ENCODE measurements around the gene GGCX. TPM values are rescaled to one million over a fixed set of nuclear protein-coding genes. Genes with fewer than 3 reads are reported as not detected.

GGCX gene
- total and polyA plus RNA-seq, 9 of the 15 experiments (the other 6 are each of a cell fraction or from before 2014, with no cell fraction given), result 14.4 to 47.1 (median 28.1) TPM

GRCh38 chr2:85548608-85548900 is 12.7 kb downstream of the GGCX start (continued):
- TF ChIP-seq AFF1 (IDR thresholded peaks at IDR 0.05; ENCODE audit: low read depth in 1 of 2, partially characterized antibody in 2 of 2) (no peak), YBX1 (IDR thresholded peaks at IDR 0.05) (no peak), MEF2D (tag; conservative IDR thresholded peaks at IDR 0.05; ENCODE audit: low read depth) (no peak), E2F8 (IDR thresholded peaks at IDR 0.05; ENCODE audit: low read depth, partially characterized antibody) (no peak), NFIC (IDR thresholded peaks at IDR 0.05) (no peak), PCBP2 (IDR thresholded peaks at IDR 0.05; ENCODE audit: low read depth, low read length, poor library complexity, severe bottlenecking) (no peak), SAFB (IDR thresholded peaks at IDR 0.05; ENCODE audit: borderline replicate concordance, low read depth, low read length) (no peak), FUS (optimal IDR thresholded peaks at IDR 0.05; ENCODE audit: low read depth, low read length) (no peak), SUPT5H (IDR thresholded peaks at IDR 0.05) (no peak), POLR2G (IDR thresholded peaks at IDR 0.05; ENCODE audit: low read depth, low read length) (no peak)

Measured in K562 (cell line).